OCI-LY3 (cell line): Measurements from ENCODE around the gene KIF1A.

ENCODE experiments used
- H2AFZ ChIP-seq: fragments of 200-600, 300-600 bp; shearing (Covaris generic); 2 replicates; pipeline ENCODE4 v1.6.0; 2014; ENCODE audit warnings: antibody characterized with exemption, low read depth, low read length
- H3K27ac ChIP-seq: fragments of 200-600, 300-600 bp; sonication (generic); 2 replicates; pipeline ENCODE4 v1.5.1; 2014; ENCODE audit warnings: mild to moderate bottlenecking, low read length, moderate library complexity, mixed read lengths
- H3K27me3 ChIP-seq: fragments of 200-600, 300-600 bp; sonication (generic); 2 replicates; pipeline ENCODE4 v1.6.1; 2014; ENCODE audit warnings: low read depth, low read length, mixed read lengths
- H3K36me3 ChIP-seq: fragments of 200-600, 300-600 bp; sonication (generic); replicated peaks from 2 replicates; pipeline ENCODE3; 2014; ENCODE audit warnings: low read depth, low read length, mixed read lengths
- H3K4me1 ChIP-seq: fragments of 300-600, 200-600 bp; sonication (generic); 2 replicates; pipeline ENCODE4 v1.6.1; 2014; ENCODE audit warnings: low read length, mixed read lengths
- H3K4me2 ChIP-seq: fragments of 200-600, 300-600 bp; sonication (generic); 2 replicates; pipeline ENCODE4 v1.6.1; 2014; ENCODE audit warnings: low read length, mixed read lengths
- H3K4me3 ChIP-seq: fragments of 300-600, 200-600 bp; sonication (generic); 2 replicates; pipeline ENCODE4 v1.5.1; 2014; ENCODE audit warnings: antibody characterized with exemption, mild to moderate bottlenecking, low read length, moderate library complexity
- H3K79me2 ChIP-seq: fragments of 300-600, 200-600 bp; shearing (Covaris generic); 2 replicates; pipeline ENCODE4 v1.6.1; 2014; ENCODE audit warnings: mild to moderate bottlenecking, low read length, mixed read lengths
- H3K9ac ChIP-seq: fragments of 300-600, 200-600 bp; shearing (Covaris generic); 2 replicates; pipeline ENCODE4 v1.6.0; 2014; ENCODE audit warnings: mild to moderate bottlenecking, low read length, moderate library complexity
- H3K9me3 ChIP-seq: fragments of 200-600, 300-600 bp; shearing (Covaris generic); 2 replicates; pipeline ENCODE4 v1.6.1; 2014; ENCODE audit warnings: low read length, mixed read lengths; ENCODE audit not compliant: insufficient read depth
- H4K20me1 ChIP-seq: fragments of 200-600, 300-600 bp; sonication (generic); 2 replicates; pipeline ENCODE4 v1.6.1; 2016; ENCODE audit warnings: low read length, mixed read lengths; ENCODE audit not compliant: insufficient read depth
- EZH2phosphoT487 ChIP-seq: fragments of 200-600 bp; shearing (Covaris generic); IDR thresholded peaks from 2 replicates; pipeline ENCODE4 v1.6.1; 2018; ENCODE audit warnings: antibody characterized with exemption, mixed run types, low read depth
- TF ChIP-seq, protein P1 (sequence below): fragments of 200-600, 300-600 bp; sonication (generic); IDR thresholded peaks from 2 replicates; pipeline ENCODE4 v1.5.1; 2014; ENCODE audit warnings: antibody characterized with exemption, low read length, low read depth

KIF1A gene

DNA sequence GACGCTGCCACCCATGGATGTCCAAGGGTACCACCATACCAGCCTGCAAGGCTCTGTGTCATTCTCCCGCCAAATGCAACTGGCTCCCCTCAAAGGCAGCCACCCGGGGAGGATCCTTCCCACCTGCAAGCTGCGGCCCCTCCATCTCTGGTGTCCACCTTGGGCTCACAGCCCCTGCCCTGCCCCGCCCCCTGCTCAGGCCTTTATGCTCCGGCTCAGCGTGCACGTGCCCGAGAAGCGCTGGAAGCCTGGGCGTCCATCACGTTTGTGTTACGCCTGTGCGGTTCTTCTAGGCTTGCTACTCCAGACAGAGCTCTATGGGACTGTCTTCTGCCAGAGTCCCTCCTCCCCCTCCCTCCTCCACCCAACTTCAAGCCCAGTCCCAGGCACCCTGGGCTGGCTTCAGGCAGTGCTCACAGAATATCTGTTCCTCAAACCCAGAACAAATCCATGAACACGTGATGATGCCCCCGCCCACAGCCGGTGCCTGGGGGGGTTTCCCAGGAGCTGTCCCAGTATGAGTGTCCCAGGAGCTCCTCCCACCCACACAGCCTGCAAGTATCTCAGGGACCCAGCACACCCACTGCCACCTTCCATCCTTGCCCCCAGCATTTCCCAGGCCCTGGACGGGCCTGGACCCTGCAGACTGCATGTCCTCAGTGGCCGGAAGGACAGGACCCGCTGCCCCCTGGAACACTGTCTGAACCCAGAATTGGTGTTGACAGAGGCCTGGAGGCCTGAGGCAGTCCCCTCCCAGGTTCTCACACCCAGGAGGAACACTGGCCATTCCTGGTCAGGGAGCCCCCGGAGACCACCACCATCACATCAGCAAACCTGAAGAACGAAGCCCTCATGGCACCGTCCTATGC, 30.3 kb downstream of the KIF1A start:
- Histone ChIP-seq H3K4me1 (peaks cover 12% of the 10 kb centered on the region), H3K36me3 (no peaks in the 10 kb centered on the region), H3K4me3 (no peak overlapping the region), H3K79me2 (no peaks in the 10 kb centered on the region), H3K27ac (no peak overlapping the region), H3K4me2 (no peak overlapping the region; the same call in 1 of the 2 replicates), H3K27me3 (no peaks in the 10 kb centered on the region), H2AFZ (no peak overlapping the region), H3K9ac (no peak overlapping the region), H3K9me3 (no peaks in the 10 kb centered on the region), H4K20me1 (no peaks in the 10 kb centered on the region)
- TF ChIP-seq EZH2phosphoT487, result no peak
- TF ChIP-seq, protein P1, sequence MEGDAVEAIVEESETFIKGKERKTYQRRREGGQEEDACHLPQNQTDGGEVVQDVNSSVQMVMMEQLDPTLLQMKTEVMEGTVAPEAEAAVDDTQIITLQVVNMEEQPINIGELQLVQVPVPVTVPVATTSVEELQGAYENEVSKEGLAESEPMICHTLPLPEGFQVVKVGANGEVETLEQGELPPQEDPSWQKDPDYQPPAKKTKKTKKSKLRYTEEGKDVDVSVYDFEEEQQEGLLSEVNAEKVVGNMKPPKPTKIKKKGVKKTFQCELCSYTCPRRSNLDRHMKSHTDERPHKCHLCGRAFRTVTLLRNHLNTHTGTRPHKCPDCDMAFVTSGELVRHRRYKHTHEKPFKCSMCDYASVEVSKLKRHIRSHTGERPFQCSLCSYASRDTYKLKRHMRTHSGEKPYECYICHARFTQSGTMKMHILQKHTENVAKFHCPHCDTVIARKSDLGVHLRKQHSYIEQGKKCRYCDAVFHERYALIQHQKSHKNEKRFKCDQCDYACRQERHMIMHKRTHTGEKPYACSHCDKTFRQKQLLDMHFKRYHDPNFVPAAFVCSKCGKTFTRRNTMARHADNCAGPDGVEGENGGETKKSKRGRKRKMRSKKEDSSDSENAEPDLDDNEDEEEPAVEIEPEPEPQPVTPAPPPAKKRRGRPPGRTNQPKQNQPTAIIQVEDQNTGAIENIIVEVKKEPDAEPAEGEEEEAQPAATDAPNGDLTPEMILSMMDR, result no peak

DNA sequence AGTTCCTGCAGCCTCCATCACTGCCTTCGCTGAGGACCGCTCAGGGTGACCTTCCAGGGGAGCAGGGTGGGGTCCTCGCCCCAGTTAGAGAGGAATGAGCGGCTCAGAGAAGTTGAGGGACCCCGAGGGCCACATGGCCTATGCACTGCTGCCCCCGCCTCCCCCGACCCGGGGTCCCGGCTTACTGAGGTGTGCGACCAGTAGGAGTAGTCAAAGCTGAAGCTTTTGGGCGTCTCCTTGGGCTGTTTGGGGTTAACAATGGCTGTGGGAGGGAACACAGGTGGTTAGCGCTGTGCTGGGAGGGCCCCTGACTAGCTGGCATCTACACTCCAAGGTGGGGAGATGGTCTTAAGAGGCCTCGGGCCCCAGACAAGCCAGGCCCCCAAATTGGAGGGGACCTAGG, 31.0 kb downstream of the KIF1A start:
- H3K4me3 ChIP-seq, result no peak overlapping the region
- no peak overlapping the region for H3K4me2 ChIP-seq
- H3K79me2 ChIP-seq, result no peaks in the 10 kb centered on the region
- no peak for TF ChIP-seq EZH2phosphoT487
- H3K27ac ChIP-seq, result no peak overlapping the region
- H3K27me3 ChIP-seq, result no peaks in the 10 kb centered on the region
- no peaks in the 10 kb centered on the region for H4K20me1 ChIP-seq
- H3K9ac ChIP-seq, result no peak overlapping the region
- H3K36me3 ChIP-seq, result no peaks in the 10 kb centered on the region
- H2AFZ ChIP-seq, result no peak overlapping the region
- H3K4me1 ChIP-seq, result peaks cover 12% of the 10 kb centered on the region
- no peaks in the 10 kb centered on the region for H3K9me3 ChIP-seq

GRCh38 chr2:240788482-240788881, 31.5 kb downstream of the KIF1A start:
- Histone ChIP-seq H2AFZ (no peak overlapping the region), H4K20me1 (no peaks in the 10 kb centered on the region), H3K27me3 (no peaks in the 10 kb centered on the region), H3K4me3 (no peak overlapping the region), H3K4me2 (no peak overlapping the region), H3K9me3 (no peaks in the 10 kb centered on the region), H3K27ac (no peak overlapping the region), H3K9ac (no peak overlapping the region), H3K36me3 (no peaks in the 10 kb centered on the region), H3K79me2 (no peaks in the 10 kb centered on the region), H3K4me1 (peaks cover 12% of the 10 kb centered on the region)
- no peak for TF ChIP-seq EZH2phosphoT487
- TF ChIP-seq, protein P1, result no peak

- Histone ChIP-seq H3K27ac (no peak overlapping the region), H3K4me3 (no peak overlapping the region), H2AFZ (no peak overlapping the region), H3K27me3 (no peaks in the 10 kb centered on the region), H3K79me2 (no peaks in the 10 kb centered on the region), H3K4me2 (no peak overlapping the region), H3K36me3 (no peaks in the 10 kb centered on the region), H3K9me3 (no peaks in the 10 kb centered on the region), H3K4me1 (peaks cover 12% of the 10 kb centered on the region), H3K9ac (no peak overlapping the region), H4K20me1 (no peaks in the 10 kb centered on the region)
- TF ChIP-seq, protein P1, result no peak
- no peak for TF ChIP-seq EZH2phosphoT487
Measured at GRCh38 chr2:240787521-240788472, 32.2 kb downstream of the KIF1A start.
